ENCODE measurements around the gene LAMB1.
"Not testable (repeated sequence)": the region's sequence is repeated elsewhere in the genome, so short reads cannot be mapped to it uniquely, and the experiment has no call there.

The LAMB1 gene

GRCh38 chr7:108002726-108003598 is at the start of gene LAMB1:
LAMB1 (minus strand) TSS chr7:108003161; CDS start chr7:108002885, 276 bp downstream.
- DNase-seq (ENCODE audit: low spot score): peak; percentile 83

GRCh38 chr7:108051454-108051853 is 48.5 kb upstream of the LAMB1 start:
- DNase-seq (ENCODE audit: low spot score): peak; percentile 19

GRCh38 chr7:108049962-108050361 is 47.0 kb upstream of the LAMB1 start:
- no peak for DNase-seq (ENCODE audit: low spot score)

GRCh38 chr7:108048422-108048821 is 45.5 kb upstream of the LAMB1 start:
- DNase-seq (ENCODE audit: low spot score): no peak

- DNase-seq (ENCODE audit: low spot score): no peak
These were observed 44.1 kb upstream of the LAMB1 start for GRCh38 chr7:108046952-108047506.

- DNase-seq (ENCODE audit: low spot score): no peak
These were observed 42.7 kb upstream of the LAMB1 start for GRCh38 chr7:108045669-108046068.

- DNase-seq (ENCODE audit: low spot score): peak; percentile 44
These were observed 42.2 kb upstream of the LAMB1 start for GRCh38 chr7:108045154-108045553.

- DNase-seq (ENCODE audit: low spot score): no peak
These were observed 41.4 kb upstream of the LAMB1 start for GRCh38 chr7:108044345-108044744.

GRCh38 chr7:108038986-108039385 is 36.0 kb upstream of the LAMB1 start:
- no peak for DNase-seq (ENCODE audit: low spot score)

GRCh38 chr7:108037741-108038140 is 34.8 kb upstream of the LAMB1 start:
- DNase-seq (ENCODE audit: low spot score): no peak

- no peak for DNase-seq (ENCODE audit: low spot score)
These were observed 34.2 kb upstream of the LAMB1 start for GRCh38 chr7:108037140-108037539.

GRCh38 chr7:108034586-108034985 is 31.6 kb upstream of the LAMB1 start:
- no peak for DNase-seq (ENCODE audit: low spot score)

- no peak for DNase-seq (ENCODE audit: low spot score)
These were observed 31.0 kb upstream of the LAMB1 start for GRCh38 chr7:108033776-108034497.

GRCh38 chr7:108033309-108033708 is 30.3 kb upstream of the LAMB1 start:
- not testable (repeated sequence) for DNase-seq (ENCODE audit: low spot score)

- peak; percentile 21 for DNase-seq (ENCODE audit: low spot score)
These were observed 27.6 kb upstream of the LAMB1 start for GRCh38 chr7:108030516-108030915.

GRCh38 chr7:108029034-108029433 is 26.1 kb upstream of the LAMB1 start:
- DNase-seq (ENCODE audit: low spot score): no peak

GRCh38 chr7:108028111-108028510 is 25.1 kb upstream of the LAMB1 start:
- DNase-seq (ENCODE audit: low spot score): no peak

GRCh38 chr7:108027239-108027638 is 24.3 kb upstream of the LAMB1 start:
- no peak for DNase-seq (ENCODE audit: low spot score)

- no peak for DNase-seq (ENCODE audit: low spot score)
These were observed 23.7 kb upstream of the LAMB1 start for GRCh38 chr7:108026647-108027046.

- DNase-seq (ENCODE audit: low spot score): no peak
These were observed 23.2 kb upstream of the LAMB1 start for GRCh38 chr7:108026116-108026515.

GRCh38 chr7:108024538-108024937 is 21.6 kb upstream of the LAMB1 start:
- DNase-seq (ENCODE audit: low spot score): no peak

- no peak for DNase-seq (ENCODE audit: low spot score)
These were observed 17.6 kb upstream of the LAMB1 start for GRCh38 chr7:108020585-108020984.

GRCh38 chr7:108018668-108019067 is 15.7 kb upstream of the LAMB1 start:
- DNase-seq (ENCODE audit: low spot score): no peak

All from hepatic stellate cell (primary cell).